Left renal cortex interstitium (tissue), 4 donors: ENCODE data around the gene PCDH9. TPM values are rescaled to one million over a fixed set of nuclear protein-coding genes. Genes with fewer than 3 reads are reported as not detected.
"Not testable (repeated sequence)": the region's sequence is repeated elsewhere in the genome, so short reads cannot be mapped to it uniquely, and the experiment has no call there.

Experiments
- DNase-seq, 4 donors: peaks; one replicate each; pipeline ENCODE4 v3.0.0-alpha.2; 2013; ENCODE audit warnings: low read depth in 4 of 4, low spot score in 2 of 4, missing footprints in 1 of 4
- polyA plus RNA-seq, 4 donors: library from polyadenylated mRNA; unstranded; fragments of 120-200 nt; gene quantifications; one replicate each; pipeline ENCODE4 v1.2.1, GENCODE V29; 2013; ENCODE audit not compliant: insufficient read length in 4 of 4

The PCDH9 gene
- polyA plus RNA-seq, 4 donors = 12.9 to 16.1 (median 13.7) TPM

- DNase-seq = no peak
These were observed 302.6 kb downstream of the PCDH9 start for GRCh38 chr13:66927562-66927961.

DNA sequence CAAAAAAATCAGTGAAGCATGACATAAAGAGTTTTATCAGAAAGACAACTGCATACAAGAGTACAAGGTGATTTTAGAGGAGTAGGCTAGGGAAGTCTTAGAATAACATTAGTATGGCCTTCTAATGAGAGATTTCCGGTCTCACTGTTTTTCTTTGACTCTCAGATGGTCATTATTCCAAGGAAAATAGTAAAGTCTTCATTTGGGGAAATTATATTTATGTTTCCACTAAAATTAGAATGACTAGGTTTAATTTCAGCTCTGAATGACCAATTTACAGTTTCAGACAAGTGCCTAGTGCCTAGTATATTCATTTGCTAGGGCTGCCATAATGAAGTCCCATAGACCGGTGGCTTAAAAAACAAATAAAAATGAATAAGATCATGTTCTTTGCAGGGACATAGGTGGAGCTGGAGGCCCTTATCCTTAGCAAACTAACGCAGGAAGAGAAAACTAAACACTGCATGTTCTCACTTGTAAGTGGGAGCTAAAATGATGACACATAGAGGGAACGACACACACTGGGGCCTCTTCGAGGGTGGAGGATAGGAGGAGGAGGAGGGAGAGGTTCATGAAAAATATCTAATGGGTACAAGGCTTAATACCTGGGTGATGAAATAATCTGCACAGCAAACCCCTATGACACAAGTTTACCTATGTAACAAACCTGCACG, 303.1 kb downstream of the PCDH9 start:
- DNase-seq = no peak

DNA sequence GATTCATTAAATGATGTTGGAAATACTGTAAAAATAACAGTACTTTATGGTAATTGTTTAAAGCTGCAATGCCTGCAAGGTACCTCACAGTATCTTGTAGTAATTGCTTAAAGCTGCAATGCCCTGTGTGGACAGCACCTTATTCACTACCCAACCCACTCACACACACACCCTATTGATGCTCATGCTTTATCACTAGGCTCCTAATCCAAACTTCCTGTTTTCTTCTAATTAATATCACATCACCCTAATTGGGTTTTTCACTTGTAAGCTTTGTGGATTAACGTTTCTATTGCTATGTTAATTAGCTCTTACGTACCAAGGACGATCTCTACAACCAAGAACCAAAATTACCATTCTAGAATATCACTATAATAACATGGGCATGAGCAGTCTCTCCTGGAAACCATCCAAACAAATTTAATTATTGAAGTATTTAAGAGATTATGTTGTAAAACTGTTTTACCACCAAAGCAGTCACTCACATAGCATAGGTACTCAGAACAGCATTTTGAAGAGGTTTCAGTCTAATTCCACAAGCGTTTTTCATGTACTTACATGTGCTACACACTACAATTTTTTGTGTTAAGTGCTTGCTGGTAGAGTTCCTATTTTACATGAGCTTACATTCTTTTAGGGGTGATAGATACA, 303.8 kb downstream of the PCDH9 start:
- DNase-seq = no peak

GRCh38 chr13:66922444-66922843, 307.7 kb downstream of the PCDH9 start:
- DNase-seq = no peak

DNA sequence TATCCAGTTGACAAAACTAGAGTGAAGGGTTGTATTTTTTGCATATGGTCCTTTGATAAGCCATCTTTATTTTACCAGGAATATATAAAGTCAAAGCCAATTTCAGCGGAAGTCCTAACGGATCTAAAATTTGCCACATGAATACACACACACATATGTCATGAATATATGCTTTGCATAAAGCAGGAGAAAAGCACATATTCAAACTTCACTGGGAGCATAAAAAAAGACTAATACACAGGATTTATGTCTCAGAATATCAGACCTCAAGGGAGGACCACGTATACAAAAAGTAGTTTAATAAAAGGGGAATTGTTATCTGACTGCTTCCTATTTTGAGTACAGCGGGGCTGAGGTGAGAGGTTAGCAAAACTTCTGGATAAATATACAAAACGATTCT, 308.7 kb downstream of the PCDH9 start:
- no peak for DNase-seq

DNA sequence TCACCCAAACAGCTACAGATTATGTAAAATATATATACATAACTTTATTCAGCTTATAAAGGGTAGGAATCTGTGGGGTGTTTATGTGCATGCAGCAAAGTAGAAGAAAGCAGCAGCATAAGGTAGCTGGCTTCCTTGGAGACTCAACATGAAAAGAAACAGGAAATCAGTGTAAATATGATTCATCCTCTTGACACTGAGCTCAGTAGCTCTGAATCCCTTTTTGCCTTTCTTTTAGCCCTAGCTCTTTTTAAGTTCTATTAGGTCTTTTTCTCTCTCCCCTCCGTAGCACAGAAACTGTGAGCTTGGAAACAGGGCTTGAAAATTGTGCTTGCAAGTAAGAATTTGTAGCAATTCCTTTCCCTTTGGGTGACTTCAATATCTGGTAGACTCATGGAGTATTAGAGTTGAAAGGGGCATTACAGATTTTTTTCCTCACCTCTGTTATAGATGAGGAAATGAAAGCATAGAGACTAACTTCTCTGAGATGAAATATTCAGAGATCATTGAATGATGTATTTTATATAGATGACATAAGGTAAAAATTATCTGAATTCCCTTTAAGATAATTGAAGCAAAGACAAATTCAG, 314.4 kb downstream of the PCDH9 start:
- no peak for DNase-seq

- DNase-seq = no peak
These were observed 316.0 kb downstream of the PCDH9 start for GRCh38 chr13:66914155-66914554.

DNA sequence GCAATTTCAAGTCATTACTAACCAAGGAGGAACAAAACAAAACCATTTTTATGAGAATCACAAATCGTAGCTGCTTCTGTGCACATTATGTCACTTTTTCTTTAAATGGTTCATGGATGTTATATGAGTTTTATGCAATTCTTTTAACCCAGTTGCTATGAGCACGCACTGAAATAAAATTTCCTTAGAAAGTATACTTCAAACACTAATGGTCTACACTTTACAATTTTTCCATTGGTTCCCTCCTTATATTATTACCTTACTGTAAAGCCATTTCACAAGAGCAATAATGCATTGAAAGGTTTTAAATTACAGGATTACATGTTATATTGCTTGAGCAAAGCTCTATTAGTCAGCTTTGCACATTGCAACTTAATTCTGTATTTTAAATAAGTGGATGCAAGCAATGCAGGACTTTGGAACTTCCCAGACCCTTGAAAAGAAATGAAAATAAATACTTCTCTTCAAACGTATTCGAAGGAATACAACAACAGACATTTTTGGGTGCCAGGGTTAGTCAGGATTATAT, 318.7 kb downstream of the PCDH9 start:
- no peak for DNase-seq

GRCh38 chr13:66899955-66900354, 330.2 kb downstream of the PCDH9 start:
- no peak for DNase-seq

GRCh38 chr13:66896933-66897332, 333.2 kb downstream of the PCDH9 start:
- no peak for DNase-seq

- DNase-seq = no peak
These were observed 334.4 kb downstream of the PCDH9 start for GRCh38 chr13:66895780-66896179.

DNA sequence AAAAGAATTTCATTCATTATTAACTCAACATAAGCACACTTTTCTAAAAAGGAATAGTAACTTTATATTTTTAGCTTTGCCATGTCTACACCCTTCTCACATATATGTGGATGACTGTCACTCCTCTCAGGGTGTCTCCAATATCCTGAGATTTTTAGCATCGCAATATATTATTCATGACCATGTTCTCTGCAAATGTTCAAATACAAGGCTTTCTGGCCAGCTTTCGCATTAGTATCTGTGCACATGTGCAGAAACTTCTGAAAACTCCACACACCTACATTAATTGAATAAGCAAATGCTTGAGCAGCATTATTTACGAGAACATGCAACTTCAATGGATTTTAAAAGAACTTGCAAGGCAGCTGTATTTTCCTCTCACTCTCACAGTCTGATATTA, 334.8 kb downstream of the PCDH9 start:
- no peak for DNase-seq

DNA sequence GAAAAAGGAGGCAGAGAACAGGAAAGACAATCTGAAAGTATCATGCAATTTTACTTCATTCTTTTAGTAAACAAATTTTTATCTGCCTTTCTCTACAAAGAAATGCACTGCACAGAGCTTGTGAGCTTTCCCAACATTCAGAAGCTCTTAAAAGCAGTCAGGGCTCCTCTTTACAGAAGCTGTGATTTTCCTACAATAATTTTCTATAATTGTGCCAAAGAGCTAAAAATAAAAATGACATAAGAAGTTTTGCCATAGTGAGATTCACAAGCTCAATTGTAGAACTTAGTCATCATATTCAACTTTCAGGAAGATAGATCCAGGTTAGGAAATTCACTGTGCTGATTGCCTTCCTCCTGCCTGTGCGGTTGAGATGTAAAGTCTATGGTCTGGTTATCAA, 341.4 kb downstream of the PCDH9 start:
- no peak for DNase-seq

DNA sequence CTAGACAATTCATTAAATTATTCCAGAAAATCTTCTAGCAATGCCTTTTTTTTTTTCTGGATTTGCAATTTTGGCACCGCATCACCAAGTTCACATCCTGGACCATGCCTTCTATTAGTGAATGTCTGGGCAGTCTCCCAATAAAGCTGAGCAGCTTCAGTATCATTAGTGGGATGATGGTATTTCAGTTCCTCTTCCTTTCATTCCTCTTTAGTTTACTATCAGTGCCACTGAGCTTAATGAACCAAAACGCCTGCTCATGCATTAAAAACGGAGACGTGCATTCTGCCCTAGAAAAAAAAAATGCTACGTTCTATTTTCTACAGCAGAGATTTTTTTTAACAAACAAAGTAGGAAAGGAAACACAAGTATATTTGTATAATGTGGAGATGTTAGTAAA, 343.0 kb downstream of the PCDH9 start:
- DNase-seq = peak in 2 of 4 donors; percentile 15 to 23

DNA sequence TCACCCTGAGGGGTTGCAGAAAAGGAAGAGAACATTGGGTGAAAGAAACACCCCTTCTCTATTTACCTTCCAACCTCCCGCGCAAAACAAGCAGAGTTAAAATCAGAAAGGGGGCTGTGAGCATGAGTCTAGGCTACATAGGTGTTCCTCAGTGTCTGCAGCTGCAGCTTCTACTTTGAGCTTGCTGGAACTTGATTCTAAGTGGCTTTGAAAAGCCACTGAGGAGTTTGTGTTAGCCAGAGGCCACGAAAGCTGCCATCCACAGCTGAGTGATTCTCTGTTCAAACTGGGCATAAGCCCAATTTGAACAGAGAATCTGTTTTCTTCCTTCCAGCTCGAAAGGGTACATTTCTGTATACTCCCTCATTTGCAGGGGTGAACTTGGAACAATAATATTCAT, 343.9 kb downstream of the PCDH9 start:
- no peak for DNase-seq

DNA sequence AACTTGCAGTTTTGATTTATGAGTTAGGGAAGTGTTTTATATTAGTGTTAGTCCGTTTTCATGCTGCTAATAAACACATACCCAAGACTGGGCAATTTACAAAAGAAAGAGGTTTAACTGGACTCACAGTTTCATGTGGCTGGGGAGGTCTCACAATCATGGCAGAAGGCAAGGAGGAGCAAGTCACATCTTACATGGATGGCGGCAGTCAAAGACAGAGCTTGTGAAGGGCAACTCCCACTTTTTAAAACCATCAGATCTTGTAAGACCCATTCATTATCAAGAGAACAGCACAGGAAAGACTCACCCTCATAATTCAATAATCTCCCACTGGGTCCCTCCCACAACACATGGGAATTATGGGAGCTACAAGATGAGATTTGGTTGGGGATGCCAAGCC, 349.0 kb downstream of the PCDH9 start:
- DNase-seq = not testable (repeated sequence)

GRCh38 chr13:66879988-66880387, 350.1 kb downstream of the PCDH9 start:
- DNase-seq = no peak

DNA sequence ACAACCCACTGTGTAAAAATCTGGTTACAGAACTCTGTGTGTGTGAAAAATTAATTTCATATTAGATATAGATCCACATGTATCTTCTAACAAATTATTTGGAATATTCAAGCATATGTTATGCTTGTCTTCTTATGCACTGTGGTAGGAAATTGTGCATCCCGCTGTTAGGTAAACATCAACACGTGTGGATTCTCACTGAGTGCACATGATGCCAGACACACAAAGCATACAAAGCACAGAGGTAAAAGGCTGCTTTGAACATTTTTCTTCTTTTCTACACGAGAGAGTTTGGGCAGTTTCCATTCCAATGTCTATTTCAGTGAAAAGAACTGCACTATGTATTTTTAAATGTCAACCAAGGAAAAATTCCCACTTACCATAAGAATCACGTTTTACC, 354.9 kb downstream of the PCDH9 start:
- DNase-seq = no peak

DNA sequence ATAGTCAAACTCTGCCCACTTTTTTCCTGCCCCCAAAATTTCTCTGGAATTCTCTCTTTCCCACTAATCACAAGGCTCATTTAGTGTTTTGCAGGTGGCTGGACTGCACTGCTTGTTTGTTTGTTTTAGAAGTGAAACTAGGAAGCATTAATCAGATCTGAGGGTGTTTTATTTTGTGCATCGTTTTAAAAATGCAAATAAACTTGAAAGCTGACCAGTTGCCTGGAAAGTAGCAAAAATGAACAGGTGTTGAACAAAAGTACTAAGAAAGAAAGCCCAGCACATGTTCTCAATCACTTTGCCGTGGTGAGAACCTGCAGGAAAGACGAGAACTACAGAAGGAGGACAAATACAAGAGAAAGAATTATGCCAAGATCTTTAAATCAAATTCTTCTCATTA, 365.5 kb downstream of the PCDH9 start:
- DNase-seq = no peak

DNA sequence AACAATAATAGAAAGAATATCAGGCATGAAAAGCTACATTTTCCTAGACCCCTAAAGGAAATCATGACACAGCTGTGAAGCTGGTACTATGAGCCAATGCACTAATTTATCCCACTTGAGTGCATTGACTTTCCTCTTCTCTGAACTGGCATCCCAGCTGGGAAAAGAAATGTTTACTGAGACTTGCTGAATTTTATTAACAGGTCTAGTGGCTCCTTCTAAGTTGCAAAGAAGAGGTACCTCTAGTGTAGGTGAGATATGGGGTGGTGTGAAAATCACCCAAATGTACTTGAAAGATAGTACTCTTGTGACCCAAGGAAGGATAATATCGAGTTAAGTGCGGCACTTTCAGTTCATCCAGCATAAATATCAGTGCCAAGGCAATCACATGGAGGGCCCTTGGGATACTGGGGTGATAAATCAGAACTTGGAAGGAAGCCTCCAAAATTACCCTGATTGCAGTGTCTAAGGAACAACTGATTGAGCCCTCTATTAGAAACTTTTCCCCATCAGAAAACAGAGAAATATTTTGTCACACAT, 369.2 kb downstream of the PCDH9 start:
- no peak for DNase-seq
